NCI-H146 treated with DMSO at 0.1 percent for 48 hours (cell line): ENCODE measurements around the gene GMFB.

Experiments
- DNase-seq: peaks from one replicate; lab custom pipeline; 2025; ENCODE audit not compliant: unreplicated experiment; lab: John Stamatoyannopoulos, UW

Gene GMFB

GRCh38 chr14:54428527-54428926 lies 60.3 kb downstream of the GMFB start:
- no peak for DNase-seq

- DNase-seq, result no peak
Observed at GRCh38 chr14:54427871-54428270, 60.9 kb downstream of the GMFB start.

- no peak for DNase-seq
Observed at GRCh38 chr14:54425537-54426274, 63.1 kb downstream of the GMFB start.

GRCh38 chr14:54425068-54425467 lies 63.7 kb downstream of the GMFB start:
- no peak for DNase-seq
